K562 (cell line): ENCODE results near the gene CEP85L. TPM values are rescaled to one million over a fixed set of nuclear protein-coding genes. Genes with fewer than 3 reads are reported as not detected.

ENCODE experiments used
- ATAC-seq: fragments of 200-7000 bp; cut with Tn5 transposase; 3 replicates; pipeline ENCODE4 v1.9.1; 2020; ENCODE audit warnings: moderate library complexity
- BruUV-seq: library from RNA; stranded (reverse); fragments of 400-500 nt; replicated peaks from 2 replicates; lab custom pipeline; 2021; lab: Mats Ljungman, UMichigan
- CTCF ChIA-PET: fragments of 300-600 bp; formaldehyde crosslinking; extraction: SDS; loops from one replicate; lab custom pipeline; 2021; ENCODE audit warnings: low intra/inter-chr PET ratio; lab: Yijun Ruan, JAX
- POLR2A ChIA-PET: fragments of 300-600, 350-650 bp; sonication (Branson Sonifier 250); formaldehyde crosslinking; extraction: SDS; loops from one replicate; lab custom pipeline; 2021; ENCODE audit warnings: antibody characterized with exemption, inconsistent platforms; lab: Yijun Ruan, JAX
- DNase-seq, 4 experiments: peaks; one replicate each; pipeline versions ENCODE4 v3.0.0 to v3.0.0-alpha.2; 2011 to 2018; ENCODE audit warnings: low spot score in 3 of 4, mixed read lengths in 3 of 4; ENCODE audit errors: extremely low read depth in 1 of 4
- FAIRE-seq: peaks from 2 replicates; lab custom pipeline; 2011; peaks lifted over from hg19 to GRCh38; lab: Jason Lieb, UNC
- H2AFZ ChIP-seq: 2 replicates; pipeline ENCODE4 v1.6.0; 2011; ENCODE audit warnings: low read depth, low read length, control low read depth, inconsistent platforms
- H3K27ac ChIP-seq: fragments of 200-600 bp; 3 replicates; pipeline ENCODE4 v1.8.0; 2011; ENCODE audit warnings: low read depth, mild to moderate bottlenecking, control low read depth, inconsistent platforms, low read length, moderate library complexity, mixed read lengths; ENCODE audit errors: extremely low read depth
- H3K27me3 ChIP-seq, 2 experiments: fragments of 300-600 bp in 1 of 2; 2 replicates in 1 of 2; 3 replicates in 1 of 2; pipeline versions ENCODE4 v1.6.0 to v1.8.0; 2011; ENCODE audit warnings: inconsistent platforms in 2 of 2, low read length in 2 of 2, mild to moderate bottlenecking in 1 of 2, mixed read lengths in 1 of 2, moderate library complexity in 1 of 2; ENCODE audit not compliant: control insufficient read depth in 2 of 2, insufficient read depth in 2 of 2
- H3K36me3 ChIP-seq: fragments of 300-600 bp; 3 replicates; pipeline ENCODE4 v1.8.0; 2011; ENCODE audit warnings: mild to moderate bottlenecking, low read length, inconsistent platforms; ENCODE audit not compliant: control insufficient read depth, insufficient read depth
- H3K4me1 ChIP-seq, 2 experiments: fragments of 200-600 bp in 1 of 2; replicated peaks in 1 of 2; 2 replicates in 1 of 2; 3 replicates in 1 of 2; pipeline versions ENCODE4 v1.5.1 to v1.8.0; 2011; ENCODE audit warnings: inconsistent platforms in 2 of 2, low read length in 2 of 2, mild to moderate bottlenecking in 1 of 2, mixed read lengths in 1 of 2, moderate library complexity in 1 of 2; ENCODE audit not compliant: control insufficient read depth in 2 of 2, insufficient read depth in 2 of 2
- H3K4me2 ChIP-seq: 2 replicates; pipeline ENCODE4 v1.6.1; 2011; ENCODE audit warnings: low read length, control low read depth, inconsistent platforms, mixed read lengths; ENCODE audit not compliant: insufficient read depth
- H3K4me3 ChIP-seq: fragments of 200-600 bp; sonication (generic), shearing (Covaris generic); 2 replicates; pipeline ENCODE4 v1.5.1; 2016; ENCODE audit warnings: control low read depth, inconsistent platforms
- H3K79me2 ChIP-seq: fragments of 200-600 bp; 3 replicates; pipeline ENCODE4 v1.8.0; 2011; ENCODE audit warnings: low read length, inconsistent platforms; ENCODE audit not compliant: control insufficient read depth, insufficient read depth
- H3K9ac ChIP-seq, 2 experiments: 2 replicates each; pipeline versions ENCODE4 v1.6.0 to v1.6.1; 2011; ENCODE audit warnings: low read depth in 2 of 2, low read length in 2 of 2, control low read depth in 1 of 2, inconsistent platforms in 1 of 2, mild to moderate bottlenecking in 1 of 2, mixed read lengths in 1 of 2; ENCODE audit not compliant: insufficient read depth in 1 of 2
- H3K9me1 ChIP-seq: one replicate; pipeline ENCODE4 v1.6.0; 2011; ENCODE audit warnings: inconsistent platforms, mild to moderate bottlenecking, low read length, moderate library complexity; ENCODE audit not compliant: control insufficient read depth, insufficient read depth
- H3K9me3 ChIP-seq: replicated peaks from 2 replicates; pipeline ENCODE4 v1.5.1; 2011; ENCODE audit warnings: low read depth, low read length, inconsistent platforms; ENCODE audit not compliant: control insufficient read depth, insufficient read depth
- H4K20me1 ChIP-seq: replicated peaks from 2 replicates; pipeline ENCODE4 v1.6.1; 2011; ENCODE audit warnings: low read length, inconsistent platforms, mixed read lengths; ENCODE audit not compliant: control insufficient read depth, insufficient read depth
- CBX3 ChIP-seq, 2 experiments: IDR thresholded peaks; 1 replicate in 1 of 2; 2 replicates in 1 of 2; pipeline ENCODE4 v1.6.1; 2012; ENCODE audit warnings: inconsistent platforms in 2 of 2, low read length in 2 of 2, borderline replicate concordance in 1 of 2, control low read depth in 1 of 2
- CCAR2 ChIP-seq: fragments of 200-400 bp; formaldehyde crosslinking; IDR thresholded peaks from 2 replicates; pipeline ENCODE4 v1.6.1; 2017; ENCODE audit warnings: mild to moderate bottlenecking, low read depth, low read length
- DMBX1 ChIP-seq: fragments of 250-450 bp; sonication (Bioruptor Pico); IDR thresholded peaks from 2 replicates; pipeline ENCODE4 v1.8.0; 2022; ENCODE audit warnings: inconsistent platforms, mild to moderate bottlenecking, moderate library complexity, borderline replicate concordance
- FOXJ3 ChIP-seq: sonication (generic); formaldehyde crosslinking; IDR thresholded peaks from 2 replicates; pipeline ENCODE4 v1.4.0; 2020; ENCODE audit warnings: mild to moderate bottlenecking, missing genetic modification reagents
- IFI16 ChIP-seq: fragments of 250-450 bp; sonication (Bioruptor Pico); IDR thresholded peaks from 2 replicates; pipeline ENCODE4 v2.1.2; 2022; ENCODE audit warnings: mild to moderate bottlenecking, inconsistent platforms
- KDM1A ChIP-seq, 2 experiments: fragments of 450-650 bp; IDR thresholded peaks; 2 replicates each; pipeline ENCODE4 v1.6.1; 2016; ENCODE audit warnings: mild to moderate bottlenecking in 2 of 2
- LCOR ChIP-seq: sonication (generic); formaldehyde crosslinking; IDR thresholded peaks from 2 replicates; pipeline ENCODE4 v1.8.0; 2022; ENCODE audit warnings: mild to moderate bottlenecking, missing genetic modification reagents
- POLR2A ChIP-seq: fragments of 450-650 bp; conservative IDR thresholded peaks from 2 replicates; pipeline ENCODE4 v1.6.1; 2016
- ZNF436 ChIP-seq: fragments of 250-450, 450-650 bp; sonication (Bioruptor Pico); formaldehyde crosslinking; IDR thresholded peaks from 2 replicates; pipeline ENCODE4 v1.7.0; 2020; ENCODE audit warnings: mild to moderate bottlenecking
- WGBS: fragments of 100-300 bp; shearing (Covaris generic); methylation state at CpG from one replicate; pipeline ENCODE4 v1.1.6; 2016; ENCODE audit warnings: low coverage, mixed read lengths; ENCODE audit not compliant: insufficient coverage; ENCODE audit errors: missing lambda C conversion rate; 5-methylcytosine and 5-hydroxymethylcytosine counted together
- in situ Hi-C: fragments of 300-500 bp; cut with MboI; formaldehyde crosslinking; loops from 4 replicates; pipeline ENCODE4 v1.15.0; 2018; ENCODE audit warnings: inconsistent platforms, mixed read lengths
- intact Hi-C: fragments of 100-400 bp; cut with micrococcal nuclease; formaldehyde crosslinking; loops from 2 replicates; pipeline ENCODE4 v1.14.2; 2022
- polyA plus RNA-seq, 8 experiments: library from polyadenylated mRNA; depleted of rRNA in 4 of 8; stranded (reverse) in 5 of 8; unstranded in 3 of 8; fragments of >200 nt; fragmentation: Nextera tagmentation in 2 of 8; fragmentation: Illumina TruSeq in 1 of 8; extraction: Ambion mirVana in 2 of 8; extraction: Trizol in 1 of 8; gene quantifications; 2 replicates each; pipeline versions ENCODE4 v1.2.1 to v1.2.3, GENCODE V29; 2011 to 2014; ENCODE audit warnings: inconsistent platforms in 1 of 8, missing spikeins in 1 of 8
- total RNA-seq, 7 experiments: library from RNA; depleted of rRNA in 6 of 7; stranded (reverse); fragments of >200 nt in 6 of 7; fragmentation: Illumina TruSeq in 2 of 7; extraction: Trizol in 2 of 7; gene quantifications; 2 replicates each; pipeline versions ENCODE4 v1.2.1 to v1.2.3, GENCODE V29; 2011 to 2021; ENCODE audit warnings: low replicate concordance in 1 of 7
- TF ChIP-seq, protein P1 (sequence below): sonication (generic); formaldehyde crosslinking; IDR thresholded peaks from 2 replicates; pipeline ENCODE4 v1.8.0; 2022; ENCODE audit warnings: mild to moderate bottlenecking, low read depth, missing genetic modification reagents
- TF ChIP-seq, protein P2 (sequence below): sonication (generic); formaldehyde crosslinking; IDR thresholded peaks from 2 replicates; pipeline ENCODE4 v1.8.0; 2023; ENCODE audit warnings: mild to moderate bottlenecking, missing genetic modification reagents
- TF ChIP-seq, protein P3 (sequence below): sonication (generic); formaldehyde crosslinking; IDR thresholded peaks from 2 replicates; pipeline ENCODE4 v1.8.0; 2022; ENCODE audit warnings: missing genetic modification reagents, mild to moderate bottlenecking, moderate library complexity, borderline replicate concordance
- TF ChIP-seq, protein P4 (sequence below): IDR thresholded peaks from 2 replicates; pipeline ENCODE4 v1.6.1; 2011; ENCODE audit warnings: borderline replicate concordance, low read depth, mild to moderate bottlenecking, moderate library complexity, low read length; ENCODE audit not compliant: insufficient read depth, poor library complexity, severe bottlenecking
- TF ChIP-seq, protein P5 (sequence below): fragments of 250-450 bp; sonication (Bioruptor Pico); IDR thresholded peaks from 2 replicates; pipeline ENCODE4 v1.5.0; 2022; ENCODE audit warnings: mild to moderate bottlenecking

Gene CEP85L
- total and polyA plus RNA-seq, 9 of the 15 experiments (the other 6 are each of a cell fraction or from before 2014, with no cell fraction given) = 4.5 to 15.8 (median 8.3) TPM

DNA sequence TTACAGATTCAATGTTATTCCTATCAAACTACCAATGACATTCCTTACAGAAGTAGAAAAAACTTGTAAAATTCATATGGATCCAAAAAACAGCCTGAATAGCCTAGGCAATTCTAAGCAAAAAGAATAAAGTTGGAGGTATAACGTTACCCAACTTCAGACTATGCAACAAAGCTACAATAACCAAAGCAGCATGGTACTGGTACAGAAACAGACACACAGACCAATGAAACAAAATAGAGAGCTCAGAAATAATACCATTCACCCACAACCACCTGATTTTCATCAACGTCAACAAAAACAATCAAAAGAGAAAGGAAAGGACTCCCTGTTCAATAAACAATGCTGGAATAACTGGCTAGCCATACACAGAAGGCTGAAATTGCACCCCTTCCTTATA lies 120.4 kb downstream of the CEP85L start:
- POLR2A ChIA-PET = no interaction called here
- intact Hi-C loops = no loop called here
- TF ChIP-seq, protein P1, sequence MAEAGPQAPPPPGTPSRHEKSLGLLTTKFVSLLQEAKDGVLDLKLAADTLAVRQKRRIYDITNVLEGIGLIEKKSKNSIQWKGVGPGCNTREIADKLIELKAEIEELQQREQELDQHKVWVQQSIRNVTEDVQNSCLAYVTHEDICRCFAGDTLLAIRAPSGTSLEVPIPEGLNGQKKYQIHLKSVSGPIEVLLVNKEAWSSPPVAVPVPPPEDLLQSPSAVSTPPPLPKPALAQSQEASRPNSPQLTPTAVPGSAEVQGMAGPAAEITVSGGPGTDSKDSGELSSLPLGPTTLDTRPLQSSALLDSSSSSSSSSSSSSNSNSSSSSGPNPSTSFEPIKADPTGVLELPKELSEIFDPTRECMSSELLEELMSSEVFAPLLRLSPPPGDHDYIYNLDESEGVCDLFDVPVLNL = no peak
- TF ChIP-seq, protein P2, sequence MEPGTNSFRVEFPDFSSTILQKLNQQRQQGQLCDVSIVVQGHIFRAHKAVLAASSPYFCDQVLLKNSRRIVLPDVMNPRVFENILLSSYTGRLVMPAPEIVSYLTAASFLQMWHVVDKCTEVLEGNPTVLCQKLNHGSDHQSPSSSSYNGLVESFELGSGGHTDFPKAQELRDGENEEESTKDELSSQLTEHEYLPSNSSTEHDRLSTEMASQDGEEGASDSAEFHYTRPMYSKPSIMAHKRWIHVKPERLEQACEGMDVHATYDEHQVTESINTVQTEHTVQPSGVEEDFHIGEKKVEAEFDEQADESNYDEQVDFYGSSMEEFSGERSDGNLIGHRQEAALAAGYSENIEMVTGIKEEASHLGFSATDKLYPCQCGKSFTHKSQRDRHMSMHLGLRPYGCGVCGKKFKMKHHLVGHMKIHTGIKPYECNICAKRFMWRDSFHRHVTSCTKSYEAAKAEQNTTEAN = no peak
- TF ChIP-seq, protein P3, sequence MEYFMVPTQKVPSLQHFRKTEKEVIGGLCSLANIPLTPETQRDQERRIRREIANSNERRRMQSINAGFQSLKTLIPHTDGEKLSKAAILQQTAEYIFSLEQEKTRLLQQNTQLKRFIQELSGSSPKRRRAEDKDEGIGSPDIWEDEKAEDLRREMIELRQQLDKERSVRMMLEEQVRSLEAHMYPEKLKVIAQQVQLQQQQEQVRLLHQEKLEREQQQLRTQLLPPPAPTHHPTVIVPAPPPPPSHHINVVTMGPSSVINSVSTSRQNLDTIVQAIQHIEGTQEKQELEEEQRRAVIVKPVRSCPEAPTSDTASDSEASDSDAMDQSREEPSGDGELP = no peak
- TF ChIP-seq FOXJ3 (no peak), IFI16 (CRISPR knock-in tag) (no peak), KDM1A (IDR thresholded peaks at IDR 0.05) (peak in 1 of 2 experiments; percentile 23; a peak in 1 of 4 replicates), CCAR2 (no peak), ZNF436 (CRISPR knock-in tag) (no peak), POLR2A (no peak), CBX3 (IDR thresholded peaks at IDR 0.05; ENCODE audit: borderline replicate concordance in 1 of 2, low read length in 2 of 2) (0 out of 3 replicates have a peak, but pooled peaks of 1 of the 2 experiments have one; percentile 24), LCOR (CRISPR knock-in tag) (no peak), DMBX1 (CRISPR knock-in tag) (no peak)
- TF ChIP-seq, protein P4, sequence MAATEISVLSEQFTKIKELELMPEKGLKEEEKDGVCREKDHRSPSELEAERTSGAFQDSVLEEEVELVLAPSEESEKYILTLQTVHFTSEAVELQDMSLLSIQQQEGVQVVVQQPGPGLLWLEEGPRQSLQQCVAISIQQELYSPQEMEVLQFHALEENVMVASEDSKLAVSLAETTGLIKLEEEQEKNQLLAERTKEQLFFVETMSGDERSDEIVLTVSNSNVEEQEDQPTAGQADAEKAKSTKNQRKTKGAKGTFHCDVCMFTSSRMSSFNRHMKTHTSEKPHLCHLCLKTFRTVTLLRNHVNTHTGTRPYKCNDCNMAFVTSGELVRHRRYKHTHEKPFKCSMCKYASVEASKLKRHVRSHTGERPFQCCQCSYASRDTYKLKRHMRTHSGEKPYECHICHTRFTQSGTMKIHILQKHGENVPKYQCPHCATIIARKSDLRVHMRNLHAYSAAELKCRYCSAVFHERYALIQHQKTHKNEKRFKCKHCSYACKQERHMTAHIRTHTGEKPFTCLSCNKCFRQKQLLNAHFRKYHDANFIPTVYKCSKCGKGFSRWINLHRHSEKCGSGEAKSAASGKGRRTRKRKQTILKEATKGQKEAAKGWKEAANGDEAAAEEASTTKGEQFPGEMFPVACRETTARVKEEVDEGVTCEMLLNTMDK = no peak
- TF ChIP-seq, protein P5, sequence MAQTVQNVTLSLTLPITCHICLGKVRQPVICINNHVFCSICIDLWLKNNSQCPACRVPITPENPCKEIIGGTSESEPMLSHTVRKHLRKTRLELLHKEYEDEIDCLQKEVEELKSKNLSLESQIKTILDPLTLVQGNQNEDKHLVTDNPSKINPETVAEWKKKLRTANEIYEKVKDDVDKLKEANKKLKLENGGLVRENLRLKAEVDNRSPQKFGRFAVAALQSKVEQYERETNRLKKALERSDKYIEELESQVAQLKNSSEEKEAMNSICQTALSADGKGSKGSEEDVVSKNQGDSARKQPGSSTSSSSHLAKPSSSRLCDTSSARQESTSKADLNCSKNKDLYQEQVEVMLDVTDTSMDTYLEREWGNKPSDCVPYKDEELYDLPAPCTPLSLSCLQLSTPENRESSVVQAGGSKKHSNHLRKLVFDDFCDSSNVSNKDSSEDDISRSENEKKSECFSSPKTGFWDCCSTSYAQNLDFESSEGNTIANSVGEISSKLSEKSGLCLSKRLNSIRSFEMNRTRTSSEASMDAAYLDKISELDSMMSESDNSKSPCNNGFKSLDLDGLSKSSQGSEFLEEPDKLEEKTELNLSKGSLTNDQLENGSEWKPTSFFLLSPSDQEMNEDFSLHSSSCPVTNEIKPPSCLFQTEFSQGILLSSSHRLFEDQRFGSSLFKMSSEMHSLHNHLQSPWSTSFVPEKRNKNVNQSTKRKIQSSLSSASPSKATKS (CRISPR knock-in tag) = no peak

More for the DNA sequence above, 120.4 kb downstream of the CEP85L start:
- H3K27ac ChIP-seq = no peak overlapping the region
- no peaks in the 10 kb centered on the region for H4K20me1 ChIP-seq
- CTCF ChIA-PET = no interaction called here
- H3K4me1 ChIP-seq = no peaks in the 10 kb centered on the region; a peak in 1 of 5 replicates
- in situ Hi-C loops = no loop called here
- FAIRE-seq (no peak), DNase-seq (no peak), ATAC-seq (no peak)
- peaks cover 8% of the 10 kb centered on the region; the same call in 1 of the 3 replicates for H3K79me2 ChIP-seq
- no peak overlapping the region for H3K4me3 ChIP-seq
- H3K9ac ChIP-seq = no peak overlapping the region
- no peak overlapping the region for H2AFZ ChIP-seq
- no peaks in the 10 kb centered on the region; the same call in 2 of the 3 replicates for H3K36me3 ChIP-seq
- H3K4me2 ChIP-seq = no peak overlapping the region
- H3K9me3 ChIP-seq = 0 out of 2 replicates have a peak, but pooled peaks cover 3% of the 10 kb centered on the region
- no TSS peak for BruUV-seq
- H3K27me3 ChIP-seq = no peaks in the 10 kb centered on the region
- no peaks in the 10 kb centered on the region for H3K9me1 ChIP-seq
- WGBS = 86% methylated on average over 2 of the region's 2 CpGs
